Endodermal cell (in vitro differentiated cells): ENCODE measurements around the gene CST2. TPM values are rescaled to one million over a fixed set of nuclear protein-coding genes. Genes with fewer than 3 reads are reported as not detected.
"Not testable (repeated sequence)": the region's sequence is repeated elsewhere in the genome, so short reads cannot be mapped to it uniquely, and the experiment has no call there.

Experiments
- DNase-seq: peaks from one replicate; pipeline ENCODE4 v3.0.0-alpha.2; 2017
- H3K27ac ChIP-seq: 2 replicates; pipeline ENCODE4 v1.5.1; 2013; ENCODE audit warnings: mild to moderate bottlenecking, low read depth, low read length, moderate library complexity
- H3K27me3 ChIP-seq: 2 replicates; pipeline ENCODE4 v1.6.1; 2013; ENCODE audit warnings: mild to moderate bottlenecking, low read length, moderate library complexity; ENCODE audit not compliant: insufficient read depth, control insufficient read depth, poor library complexity, severe bottlenecking
- H3K36me3 ChIP-seq: 2 replicates; pipeline ENCODE4 v1.7.0; 2013; ENCODE audit warnings: mild to moderate bottlenecking, low read length, moderate library complexity; ENCODE audit not compliant: control insufficient read depth, insufficient read depth
- H3K4me1 ChIP-seq: one replicate; pipeline ENCODE4 v1.7.0; 2013; ENCODE audit warnings: low read length; ENCODE audit not compliant: control insufficient read depth, insufficient read depth
- H3K4me3 ChIP-seq: 2 replicates; pipeline ENCODE4 v1.5.1; 2013; ENCODE audit warnings: mild to moderate bottlenecking, low read length, moderate library complexity
- H3K9ac ChIP-seq: 2 replicates; pipeline ENCODE4 v1.6.1; 2013; ENCODE audit warnings: mild to moderate bottlenecking, low read length, moderate library complexity; ENCODE audit not compliant: poor library complexity, severe bottlenecking; ENCODE audit errors: extremely low read depth
- H3K9me3 ChIP-seq: 2 replicates; pipeline ENCODE4 v1.6.1; 2013; ENCODE audit warnings: mild to moderate bottlenecking, low read length, moderate library complexity; ENCODE audit not compliant: control insufficient read depth
- H3K27ac Mint-ChIP-seq: 2 replicates; pipeline ENCODE4 v1.8.0; 2020; ENCODE audit warnings: mixed read lengths
- H3K27me3 Mint-ChIP-seq: 2 replicates; pipeline ENCODE4 v1.8.0; 2021; ENCODE audit warnings: mild to moderate bottlenecking, mixed read lengths; ENCODE audit not compliant: insufficient read depth
- H3K36me3 Mint-ChIP-seq: 2 replicates; pipeline ENCODE4 v1.8.0; 2020; ENCODE audit warnings: low read depth, mixed read lengths
- H3K4me1 Mint-ChIP-seq: 2 replicates; pipeline ENCODE4 v1.8.0; 2020; ENCODE audit warnings: mixed read lengths
- H3K4me3 Mint-ChIP-seq: 2 replicates; pipeline ENCODE4 v1.8.0; 2020; ENCODE audit warnings: mild to moderate bottlenecking, moderate library complexity, mixed read lengths
- H3K9me3 Mint-ChIP-seq: 2 replicates; pipeline ENCODE4 v1.8.0; 2020; ENCODE audit warnings: mild to moderate bottlenecking, mixed read lengths
- CTCF ChIP-seq: fragments of 200-600 bp; sonication (generic); conservative IDR thresholded peaks from 2 replicates; pipeline ENCODE4 v1.5.0; 2021; ENCODE audit warnings: antibody characterized with exemption, mild to moderate bottlenecking
- WGBS, 2 experiments: methylation state at CpG; one replicate each; pipeline versions ENCODE4 v1.1.5 to v1.1.7; 2013; ENCODE audit warnings: missing lambda C conversion rate in 2 of 2, mixed read lengths in 1 of 2; ENCODE audit not compliant: insufficient coverage in 1 of 2, insufficient read length in 1 of 2; 5-methylcytosine and 5-hydroxymethylcytosine counted together
- total RNA-seq, 2 donors: library from RNA; stranded (reverse); fragmentation: NEBNext Ultra II Directional in 1 of 2; extraction: Animal tissue kit (Norgen Biotek cat#: 25700) in 1 of 2; gene quantifications; 2 replicates in 1 of 2; 3 replicates in 1 of 2; pipeline ENCODE4 v1.2.1, GENCODE V29; 2021

Gene CST2
- total RNA-seq, 2 donors from 2014 or later = 0.62 TPM; not detected in 1

- Histone ChIP-seq H3K4me3 (no peak overlapping the region), H3K9me3 (no peaks in the 10 kb centered on the region), H3K27me3 (no peaks in the 10 kb centered on the region), H3K9ac (no peak overlapping the region), H3K4me1 (no peaks in the 10 kb centered on the region), H3K36me3 (no peaks in the 10 kb centered on the region), H3K27ac (no peak overlapping the region)
- WGBS, 2 experiments = 91 to 100% methylated on average over 1 to 2 of the region's 2 CpGs
- no peaks in the 10 kb centered on the region for H3K36me3 Mint-ChIP-seq
- no peaks in the 10 kb centered on the region for H3K9me3 Mint-ChIP-seq
- no peak for DNase-seq
- TF ChIP-seq CTCF = no peak
- no peak overlapping the region for H3K4me3 Mint-ChIP-seq
- no peaks in the 10 kb centered on the region for H3K27me3 Mint-ChIP-seq
- H3K4me1 Mint-ChIP-seq = peaks cover 4% of the 10 kb centered on the region
- no peak overlapping the region for H3K27ac Mint-ChIP-seq
Observed at GRCh38 chr20:23823621-23824324, 2.8 kb downstream of the CST2 start.

- Histone ChIP-seq H3K36me3 (no peaks in the 10 kb centered on the region), H3K27ac (no peak overlapping the region), H3K4me1 (no peaks in the 10 kb centered on the region), H3K4me3 (no peak overlapping the region), H3K27me3 (no peaks in the 10 kb centered on the region), H3K9me3 (no peaks in the 10 kb centered on the region), H3K9ac (no peak overlapping the region)
- Mint-ChIP-seq H3K27me3 (no peaks in the 10 kb centered on the region), H3K4me3 (no peak overlapping the region), H3K9me3 (peaks cover under 1% of the 10 kb centered on the region), H3K27ac (no peak overlapping the region), H3K4me1 (peaks cover 4% of the 10 kb centered on the region), H3K36me3 (no peaks in the 10 kb centered on the region)
- DNase-seq = no peak
- 91 to 100% methylated on average over 3 to 5 of the region's 5 CpGs for WGBS, 2 experiments
- no peak for TF ChIP-seq CTCF
Observed at GRCh38 chr20:23823111-23823510, 3.4 kb downstream of the CST2 start.

GRCh38 chr20:23820493-23820892 is 6.0 kb downstream of the CST2 start:
- no peak overlapping the region for H3K27ac Mint-ChIP-seq
- H3K27me3 Mint-ChIP-seq = no peaks in the 10 kb centered on the region
- Histone ChIP-seq H3K4me3 (no peak overlapping the region), H3K27me3 (no peaks in the 10 kb centered on the region), H3K9me3 (no peaks in the 10 kb centered on the region), H3K36me3 (no peaks in the 10 kb centered on the region), H3K4me1 (no peaks in the 10 kb centered on the region), H3K27ac (no peak overlapping the region), H3K9ac (no peak overlapping the region)
- peaks cover 2% of the 10 kb centered on the region for H3K9me3 Mint-ChIP-seq
- H3K4me3 Mint-ChIP-seq = no peak overlapping the region
- no peak for DNase-seq
- 71 to 78% methylated on average over 1 to 2 of the region's 2 CpGs for WGBS, 2 experiments
- no peak for TF ChIP-seq CTCF
- no peaks in the 10 kb centered on the region for H3K36me3 Mint-ChIP-seq
- no peaks in the 10 kb centered on the region for H3K4me1 Mint-ChIP-seq

GRCh38 chr20:23811559-23811958 is 15.0 kb downstream of the CST2 start:
- H3K36me3 Mint-ChIP-seq, H3K4me3 ChIP-seq, H3K36me3 ChIP-seq, H3K27ac Mint-ChIP-seq, H3K4me3 Mint-ChIP-seq, H3K9me3 Mint-ChIP-seq, H3K27me3 Mint-ChIP-seq, DNase-seq, H3K27ac ChIP-seq, H3K27me3 ChIP-seq, H3K9me3 ChIP-seq, H3K4me1 ChIP-seq, H3K9ac ChIP-seq: not testable (repeated sequence)
- WGBS, 2 experiments = 86 to 100% methylated on average over 1 of the region's 1 CpG
- H3K4me1 Mint-ChIP-seq = peaks cover 21% of the 10 kb centered on the region

- not testable (repeated sequence) for H3K27me3 Mint-ChIP-seq, H3K4me3 ChIP-seq, H3K4me3 Mint-ChIP-seq, H3K27me3 ChIP-seq, DNase-seq, H3K36me3 Mint-ChIP-seq, H3K4me1 ChIP-seq, H3K9me3 ChIP-seq, H3K9ac ChIP-seq, H3K27ac ChIP-seq, H3K36me3 ChIP-seq, H3K27ac Mint-ChIP-seq, H3K9me3 Mint-ChIP-seq
- 89 to 100% methylated on average over 1 to 2 of the region's 2 CpGs for WGBS, 2 experiments
- peaks cover 21% of the 10 kb centered on the region for H3K4me1 Mint-ChIP-seq
Observed at GRCh38 chr20:23810349-23810748, 16.2 kb downstream of the CST2 start.
